GM21526 (cell line): Measurements from ENCODE around the gene MTCL3.

Experiments
- ATAC-seq: cut with Tn5 transposase; IDR thresholded peaks from one replicate; pipeline ENCODE4 v1.9.1; 2021; ENCODE audit warnings: moderate library complexity; ENCODE audit not compliant: unreplicated experiment, low FRiP score

Gene MTCL3

DNA sequence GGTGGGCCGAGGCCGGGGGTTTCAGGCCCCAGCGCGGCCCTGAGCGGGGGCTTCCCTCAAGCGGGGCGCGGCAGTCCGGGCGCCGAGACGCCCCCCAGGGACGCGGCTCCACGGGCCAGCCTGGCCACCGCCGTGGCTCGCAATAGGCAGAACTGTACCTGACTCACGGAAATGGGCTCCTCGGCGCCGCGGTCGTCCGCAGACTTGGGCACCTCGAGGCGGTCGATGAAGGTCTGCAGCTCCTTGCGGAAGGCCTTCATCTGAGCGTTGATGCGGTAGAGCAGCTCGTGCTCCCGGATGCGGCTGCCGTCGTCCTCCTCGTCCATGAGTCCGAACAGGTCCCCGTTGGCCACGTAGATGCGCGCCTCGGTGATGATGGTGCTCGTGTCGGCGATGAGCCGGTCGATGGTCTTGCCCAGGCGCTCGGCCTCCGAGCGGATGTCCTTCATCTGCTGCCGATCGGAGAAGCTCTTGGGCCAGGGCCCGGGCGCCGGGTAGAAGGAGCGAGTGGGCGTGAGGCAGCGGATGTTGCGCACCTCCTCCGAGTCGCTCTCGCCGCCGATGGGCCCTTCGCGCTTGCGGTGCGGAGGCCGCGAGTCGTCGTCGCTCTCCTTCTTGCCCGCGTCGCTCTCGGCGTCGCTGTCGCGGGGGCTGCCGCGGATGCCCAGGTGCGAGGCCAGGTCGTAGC is 43.9 kb downstream of the MTCL3 start:
- no peak for ATAC-seq

DNA sequence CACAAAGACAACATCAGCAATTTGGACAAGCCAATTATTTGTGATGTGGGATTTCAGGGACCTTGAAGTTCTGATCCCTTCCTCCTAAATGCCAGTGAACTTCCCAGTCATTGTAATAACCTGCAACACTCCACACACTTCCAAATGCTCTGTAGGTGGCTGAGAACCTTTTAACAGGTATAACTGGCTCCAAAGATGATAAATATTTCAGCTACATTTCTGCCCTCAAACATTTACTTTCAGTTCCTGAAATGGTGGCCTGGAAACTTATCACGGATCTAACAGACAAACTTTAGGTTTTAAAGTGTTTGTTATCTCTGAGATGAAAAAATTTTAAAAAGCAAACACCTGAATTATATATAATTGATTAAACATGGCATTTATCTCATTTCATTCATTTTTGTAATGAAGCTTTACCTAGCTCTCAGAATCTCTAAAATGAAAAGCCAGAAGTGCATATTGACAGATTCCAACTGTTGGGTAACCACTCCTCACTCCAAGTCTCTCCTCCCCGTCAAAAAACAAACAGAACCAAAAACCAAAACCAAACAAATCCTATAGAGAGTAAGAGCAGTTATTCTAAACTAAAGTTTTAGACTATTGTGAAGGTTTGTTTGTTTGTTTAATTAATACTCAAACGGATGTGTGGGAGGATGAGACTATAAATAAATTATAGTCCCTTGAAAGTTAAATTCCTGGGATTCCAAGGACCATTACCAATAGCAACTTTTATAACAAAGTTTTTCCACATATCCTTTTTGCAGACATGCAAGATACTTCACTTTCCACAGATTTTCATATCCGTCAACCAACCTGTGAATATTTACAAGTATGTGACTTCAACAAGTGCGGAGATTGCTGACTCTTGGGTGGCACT is 47.5 kb downstream of the MTCL3 start:
- no peak for ATAC-seq

DNA sequence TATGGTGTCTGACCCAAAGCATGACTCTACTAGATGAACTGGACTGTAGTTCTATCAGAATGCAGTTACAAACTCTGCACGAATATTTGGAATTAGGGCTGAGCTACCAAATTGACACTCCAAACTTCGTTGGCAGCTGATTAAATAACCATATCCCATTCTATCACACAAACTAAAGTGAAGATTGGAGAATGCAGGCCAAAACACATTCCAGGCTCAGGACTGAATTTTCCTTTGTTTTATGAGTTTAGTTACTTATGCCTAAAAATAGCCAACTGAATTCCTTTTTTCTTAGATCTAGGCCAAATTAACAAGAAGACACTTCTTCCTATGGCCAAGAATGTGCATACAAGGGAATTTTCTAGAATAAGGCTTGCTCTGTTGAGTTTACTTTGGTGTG is 50.2 kb downstream of the MTCL3 start:
- ATAC-seq: no peak

DNA sequence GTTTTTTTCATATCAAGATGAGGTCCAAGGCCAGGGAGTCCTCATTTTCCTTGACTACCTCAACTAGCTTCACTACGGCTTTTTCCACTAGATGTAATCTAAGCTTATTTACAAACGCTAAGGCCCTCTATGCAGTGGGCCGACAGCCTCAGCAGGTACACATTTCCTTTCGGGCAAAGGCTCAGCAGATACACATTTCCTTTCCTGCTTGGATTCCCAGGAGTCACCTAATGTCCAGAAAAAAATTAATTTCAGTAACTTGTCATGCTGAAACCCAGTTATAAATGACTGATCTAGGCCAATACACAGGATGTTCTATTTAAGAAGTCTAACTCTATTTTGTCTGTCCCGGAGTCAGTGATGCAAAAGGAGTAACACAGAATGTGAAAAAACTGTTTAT is 52.7 kb downstream of the MTCL3 start:
- no peak for ATAC-seq

DNA sequence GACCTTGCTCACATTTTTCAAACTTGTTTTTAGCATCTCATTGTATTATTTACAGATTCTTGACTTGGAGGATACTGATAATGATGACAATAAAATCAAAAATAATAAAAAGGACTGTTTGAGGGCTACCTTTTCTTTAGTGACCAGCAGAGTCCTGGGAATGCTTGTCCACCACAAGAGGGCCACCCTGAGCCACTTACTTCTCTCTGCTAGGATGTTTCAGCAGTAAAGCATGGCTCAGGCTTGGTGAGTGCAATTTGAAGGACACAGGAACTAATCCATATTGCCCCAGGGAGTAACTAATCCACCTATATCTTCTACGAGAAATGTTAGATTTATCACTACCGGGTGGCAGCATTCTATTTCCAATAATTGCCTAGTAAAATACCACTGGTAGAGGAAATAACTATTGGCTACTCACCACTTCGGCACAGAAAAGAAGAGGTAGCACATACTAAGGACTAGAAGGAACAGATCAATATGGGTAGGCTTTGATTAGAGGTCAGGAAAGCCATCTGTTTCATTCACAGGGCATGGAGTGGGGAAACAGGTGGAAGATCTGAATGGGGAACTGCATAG is 54.2 kb downstream of the MTCL3 start:
- ATAC-seq: peak; percentile 83

DNA sequence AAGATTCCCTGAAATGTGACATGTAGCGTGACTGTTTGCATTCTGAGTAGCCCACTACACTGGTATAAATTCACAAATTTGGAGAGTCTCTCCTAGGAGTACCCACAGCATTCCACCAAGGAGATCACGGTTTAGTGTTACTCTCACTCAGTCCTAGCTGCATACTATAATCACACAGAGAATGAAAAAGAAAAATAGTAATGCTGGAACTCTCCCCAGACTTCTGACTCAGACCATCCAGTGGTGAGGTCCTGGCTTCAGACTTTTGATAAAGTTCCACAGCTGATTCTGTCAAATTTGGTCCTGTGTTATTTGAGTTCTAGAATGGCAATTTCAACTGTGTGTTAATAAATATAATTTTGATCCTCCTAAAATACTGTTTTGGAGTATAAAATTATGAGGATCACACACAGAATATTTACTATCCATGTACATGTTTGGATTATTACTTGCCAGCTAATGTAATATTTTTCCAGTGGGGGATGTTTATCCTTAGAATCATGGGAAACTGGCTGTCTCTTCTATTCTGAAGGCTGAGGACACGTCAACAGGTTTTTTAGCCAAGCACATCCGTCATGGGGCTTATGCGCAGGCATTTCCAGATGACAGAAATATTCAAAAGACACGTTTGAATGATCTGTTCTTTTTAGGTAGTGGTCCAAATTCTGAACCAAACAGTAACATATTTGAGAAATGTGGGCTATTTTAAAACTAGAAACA is 54.8 kb downstream of the MTCL3 start:
- ATAC-seq: no peak

DNA sequence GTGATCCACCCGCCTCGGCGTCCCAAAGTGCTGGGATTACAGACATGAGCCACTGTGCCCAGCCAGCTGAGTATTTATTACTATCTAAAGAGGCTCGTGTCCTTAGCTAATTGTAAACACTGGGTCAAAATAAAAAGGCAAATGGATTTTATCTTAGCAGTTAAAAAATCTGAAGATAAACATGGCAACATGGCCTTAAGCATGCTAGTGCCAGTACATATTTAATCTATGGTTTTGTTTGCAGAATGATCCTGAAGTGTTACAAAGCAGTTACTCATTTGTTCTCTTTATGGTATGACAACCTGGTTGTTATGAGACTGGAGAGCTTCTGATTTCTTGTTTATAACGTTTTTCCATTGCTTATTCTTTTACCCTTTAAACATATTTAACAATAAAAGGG is 56.1 kb downstream of the MTCL3 start:
- ATAC-seq: no peak

DNA sequence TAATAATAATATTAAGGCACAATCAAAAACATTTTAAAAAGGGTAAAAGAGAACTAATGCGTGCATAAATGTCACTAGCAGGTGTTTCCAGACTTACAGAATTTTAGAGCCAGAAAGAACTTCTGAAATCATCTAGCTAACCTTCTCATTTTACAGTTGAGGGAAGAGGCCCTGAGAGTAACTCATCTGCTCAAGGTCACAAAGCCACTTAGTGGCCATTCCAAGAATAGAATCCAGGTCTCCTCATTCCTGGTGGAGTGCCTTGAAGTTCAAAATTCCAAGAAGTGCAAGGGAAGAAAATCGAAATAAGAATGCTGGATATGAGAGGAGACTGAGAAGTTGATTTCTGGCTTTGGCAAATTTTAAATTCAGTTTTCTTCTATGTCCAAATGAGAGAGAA is 56.8 kb downstream of the MTCL3 start:
- no peak for ATAC-seq

DNA sequence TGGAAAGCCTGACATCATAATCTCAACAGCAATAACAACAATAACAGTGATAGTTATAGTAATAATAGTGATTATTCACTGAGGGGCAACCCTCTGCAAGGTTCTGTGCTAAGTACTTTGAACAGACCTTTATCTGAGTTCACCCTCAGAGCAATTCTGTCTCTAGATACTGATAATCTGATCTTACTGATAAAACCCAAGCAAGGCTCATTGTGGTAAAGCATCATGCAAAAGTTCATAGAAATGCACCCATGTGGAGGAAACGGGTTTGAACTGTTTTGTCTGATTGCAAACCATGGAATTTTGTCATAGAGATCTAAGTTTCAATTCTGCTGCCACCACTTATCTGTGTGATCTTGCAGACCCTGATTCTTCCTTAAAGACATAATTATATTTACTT is 58.7 kb downstream of the MTCL3 start:
- no peak for ATAC-seq

DNA sequence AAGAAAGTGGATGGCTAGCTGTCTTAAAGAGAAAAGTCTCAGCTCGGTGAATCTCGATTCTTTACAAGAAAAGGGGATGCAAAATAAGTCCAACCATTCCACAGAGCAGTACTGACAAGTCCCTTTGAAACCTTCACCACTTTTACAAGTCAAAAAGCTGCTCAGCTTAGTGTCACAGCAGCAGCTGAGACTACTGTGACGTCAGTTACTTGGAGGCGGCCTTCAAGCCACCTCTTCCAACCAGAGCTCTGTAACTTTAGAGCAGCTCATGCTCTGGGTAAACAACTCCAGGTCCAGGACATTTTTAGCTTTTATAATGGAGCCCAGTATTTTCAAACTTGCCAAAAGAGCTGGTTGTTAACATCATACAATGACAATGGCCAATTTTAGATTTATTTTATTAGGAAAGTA is 59.9 kb downstream of the MTCL3 start, which contains the start of gene KIAA0408:
KIAA0408 (minus strand) TSS at position 159 of the 411 bp plus-strand sequence. CDS start 5,408 bp downstream, outside the sequence.
- ATAC-seq: no peak

DNA sequence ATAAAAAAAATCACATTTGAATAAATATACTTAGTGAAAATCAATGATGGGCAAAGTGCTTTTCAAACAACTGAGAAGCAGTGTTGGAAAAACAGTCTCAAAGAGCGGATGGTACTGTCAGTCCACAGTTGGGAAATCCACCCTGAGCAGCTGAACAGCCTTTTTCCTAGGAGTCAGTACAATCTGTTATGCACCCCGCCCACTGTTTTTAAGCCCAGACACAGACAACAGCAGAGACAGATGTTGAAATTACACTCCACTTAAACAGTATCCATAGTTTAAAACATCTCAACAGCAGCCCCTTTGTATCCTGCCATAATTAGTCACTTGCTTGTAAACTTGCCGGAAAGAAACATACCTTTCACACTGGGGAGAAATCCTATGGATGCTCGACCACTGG is 60.3 kb downstream of the MTCL3 start:
- ATAC-seq: no peak

DNA sequence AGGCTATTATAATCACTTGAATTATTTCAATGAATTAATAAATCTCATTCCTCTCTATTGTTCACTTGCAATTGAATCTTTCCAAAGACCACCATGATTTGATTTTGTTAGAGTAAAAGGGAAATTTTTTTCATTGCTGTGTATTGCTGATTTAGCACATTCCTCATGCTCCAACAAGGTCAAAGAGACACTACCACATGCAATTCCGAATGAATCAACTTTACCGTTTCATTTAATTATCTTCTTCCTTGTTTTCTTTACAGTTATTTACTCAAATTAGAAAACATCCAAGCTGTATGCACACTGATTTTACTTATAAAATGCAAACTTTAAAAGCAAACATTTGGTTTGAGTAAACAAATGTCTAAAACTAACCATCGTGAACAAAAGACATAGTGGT is 60.9 kb downstream of the MTCL3 start:
- ATAC-seq: no peak

DNA sequence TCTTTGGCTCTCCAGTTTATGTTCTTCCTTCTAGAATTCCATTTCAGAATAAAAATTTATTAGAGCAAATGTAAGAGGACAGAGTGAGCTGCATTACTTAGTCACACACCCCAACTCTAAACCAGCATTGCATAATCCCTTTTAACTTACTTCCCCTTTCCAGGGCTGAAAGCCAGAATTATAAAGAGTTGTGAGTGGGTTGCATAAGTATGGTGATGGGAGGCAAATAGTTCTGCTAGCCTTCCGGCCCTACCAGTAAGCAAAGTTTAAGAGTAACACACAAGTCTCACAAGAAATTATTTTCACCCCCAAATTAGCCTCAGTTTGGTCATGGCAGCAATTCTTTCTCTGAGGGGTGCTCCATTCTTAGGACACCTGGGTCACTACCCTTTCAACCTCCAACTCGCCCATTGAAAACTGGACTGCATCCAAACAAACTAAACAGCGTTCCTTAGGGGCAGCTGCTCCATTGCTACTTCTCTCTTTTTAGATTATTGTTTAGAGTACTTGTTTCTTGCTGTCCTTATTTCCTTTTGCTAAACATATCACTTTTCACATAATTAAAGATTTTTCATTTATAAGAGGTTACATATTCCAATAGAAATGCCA is 61.6 kb downstream of the MTCL3 start:
- ATAC-seq: no peak

DNA sequence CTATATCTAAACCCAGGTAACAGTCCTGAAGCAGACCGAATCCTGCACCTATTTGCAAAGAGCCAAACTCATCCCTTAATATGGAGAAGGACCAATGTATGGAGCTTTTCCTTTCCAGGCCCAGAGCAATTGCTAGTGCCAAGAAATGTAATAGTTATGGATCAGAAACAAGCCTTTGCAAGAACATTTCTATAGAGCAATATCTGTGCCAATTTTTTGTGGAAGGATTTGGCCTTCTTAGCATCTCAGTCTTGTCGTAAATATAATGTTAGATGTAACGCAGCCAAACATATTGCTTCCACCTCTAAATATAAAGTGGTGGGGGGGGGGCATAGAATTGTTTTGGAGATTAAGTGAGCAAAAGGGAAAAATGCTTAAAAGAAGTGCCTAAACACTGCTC is 62.7 kb downstream of the MTCL3 start:
- no peak for ATAC-seq

DNA sequence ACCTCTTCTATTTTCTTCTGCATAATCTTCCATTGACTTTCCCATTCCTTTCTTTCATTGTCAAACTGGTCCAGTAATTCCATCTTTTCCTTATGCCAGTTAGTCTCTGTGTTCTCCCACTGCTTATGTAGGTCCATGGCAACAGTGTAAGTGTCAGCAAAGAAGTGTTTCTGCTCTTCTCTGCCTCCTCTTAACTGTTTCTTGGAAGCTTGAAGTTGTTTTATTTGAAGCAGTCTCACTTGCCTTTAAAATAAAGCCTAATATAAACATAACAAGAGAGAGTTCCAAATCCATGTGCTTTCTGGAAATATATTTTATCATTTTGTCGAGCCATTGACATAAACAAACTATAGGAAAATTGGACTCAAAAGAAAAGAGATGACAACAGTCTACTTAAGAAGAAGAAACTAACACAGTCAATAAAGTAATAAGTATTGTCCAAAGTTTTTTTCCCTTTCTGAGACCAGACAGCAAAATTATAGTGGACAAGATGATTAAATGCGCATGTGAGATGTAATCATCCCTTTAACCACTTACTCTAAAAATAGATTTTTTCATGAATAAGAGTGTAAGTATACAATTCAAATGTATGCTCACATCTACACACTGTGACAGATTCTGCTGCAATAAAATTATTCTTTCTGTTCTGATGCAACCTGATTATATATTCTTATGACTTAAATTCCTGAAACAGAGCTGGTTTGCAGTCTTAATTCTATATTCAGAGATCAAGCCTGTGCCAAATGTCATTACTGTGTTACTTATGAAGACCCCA is 65.1 kb downstream of the MTCL3 start:
- no peak for ATAC-seq

DNA sequence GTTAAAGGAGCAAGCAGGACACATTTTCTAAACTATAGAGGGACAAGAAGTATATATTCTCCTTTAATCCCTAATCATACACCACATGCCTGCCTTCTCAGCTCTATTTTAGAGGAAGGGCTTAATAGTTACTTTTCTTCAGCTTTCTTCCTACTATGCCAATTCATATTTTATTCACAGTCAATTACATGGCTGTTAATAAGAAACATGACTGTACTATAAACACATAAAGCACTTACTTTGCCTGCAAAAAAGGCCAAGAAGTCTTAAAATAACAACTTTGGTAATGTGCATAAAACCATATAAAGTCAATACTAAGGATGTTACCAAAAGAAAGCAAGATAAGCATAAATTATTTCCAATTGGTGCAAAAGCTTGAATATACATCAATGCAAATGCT is 66.3 kb downstream of the MTCL3 start:
- no peak for ATAC-seq

DNA sequence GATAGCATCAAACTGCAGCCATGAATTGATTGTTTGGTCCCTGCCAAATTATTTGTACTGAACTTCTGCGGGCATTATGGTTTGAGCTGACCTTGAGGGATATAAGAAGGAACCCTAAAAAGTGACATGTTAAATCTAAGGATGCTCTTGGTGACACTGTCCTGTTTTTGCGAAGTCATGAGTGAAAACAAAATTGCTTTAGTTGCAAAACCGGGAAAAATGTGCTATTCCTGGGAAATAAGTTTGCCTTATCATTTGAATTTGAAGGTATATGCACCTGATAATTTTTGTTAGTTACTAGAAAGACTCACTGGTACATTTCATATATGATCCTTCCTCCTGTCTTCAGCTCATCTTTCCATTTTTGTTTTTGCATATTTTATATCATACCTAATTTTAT is 67.7 kb downstream of the MTCL3 start:
- no peak for ATAC-seq

DNA sequence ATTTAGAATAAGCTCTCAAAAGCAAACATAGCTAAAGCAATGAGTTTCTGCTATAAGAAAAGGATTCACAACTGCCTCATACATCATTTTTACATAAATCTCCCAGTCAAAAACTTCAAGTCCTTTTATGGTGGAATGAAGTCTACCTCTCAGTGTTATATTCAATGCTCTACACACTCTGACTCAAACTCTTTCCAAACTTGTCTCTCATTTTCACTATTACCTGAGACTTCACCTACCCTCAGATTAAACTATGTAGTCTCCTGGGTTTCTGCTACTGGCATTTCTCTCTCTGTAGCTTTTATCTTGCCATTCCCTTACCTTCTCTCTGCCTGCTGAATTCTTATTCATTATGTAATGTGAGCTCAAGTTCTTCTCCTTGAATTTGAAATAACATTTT is 71.4 kb downstream of the MTCL3 start:
- ATAC-seq: no peak

DNA sequence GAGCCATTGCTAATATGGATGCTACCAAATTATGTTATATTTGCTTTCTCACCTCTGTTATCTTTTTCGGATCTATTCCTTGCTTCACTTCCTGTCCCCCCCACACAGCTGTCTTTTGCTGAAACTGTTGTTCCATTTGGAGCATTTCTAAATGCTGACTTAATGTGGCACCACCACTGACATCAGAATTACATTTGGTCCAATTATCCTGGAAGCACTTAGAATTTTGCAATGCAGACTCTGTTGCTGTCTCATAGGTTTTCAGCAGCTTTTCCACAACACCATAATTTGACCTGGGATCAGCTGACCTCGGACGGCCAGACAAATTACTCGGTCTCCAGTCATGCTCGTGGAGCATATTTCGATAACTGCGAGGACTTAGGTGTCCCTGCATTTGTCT is 72.8 kb downstream of the MTCL3 start:
- no peak for ATAC-seq

DNA sequence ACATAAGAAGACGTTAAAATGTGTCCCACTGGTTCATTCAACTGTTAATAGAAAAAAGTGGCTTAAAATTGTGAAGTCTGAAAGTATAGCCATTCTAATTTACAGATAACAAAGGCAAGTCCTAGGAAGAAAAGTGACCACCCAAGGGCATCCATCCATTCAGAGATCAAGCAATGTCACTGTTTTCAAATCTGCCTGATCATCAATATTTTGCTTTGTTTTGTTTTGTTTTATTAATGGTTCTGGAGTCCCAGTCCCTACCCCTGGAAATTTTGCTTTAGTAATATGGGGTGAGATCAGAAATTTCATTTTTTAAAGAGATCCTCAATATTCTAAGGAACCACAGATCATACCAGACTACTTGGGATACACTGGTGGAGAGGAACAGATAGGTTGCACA is 77.3 kb downstream of the MTCL3 start:
- ATAC-seq: no peak
